Measurements from ENCODE around the gene MIDN.
"Not testable (repeated sequence)": the region's sequence is repeated elsewhere in the genome, so short reads cannot be mapped to it uniquely, and the experiment has no call there.

The MIDN gene

DNA sequence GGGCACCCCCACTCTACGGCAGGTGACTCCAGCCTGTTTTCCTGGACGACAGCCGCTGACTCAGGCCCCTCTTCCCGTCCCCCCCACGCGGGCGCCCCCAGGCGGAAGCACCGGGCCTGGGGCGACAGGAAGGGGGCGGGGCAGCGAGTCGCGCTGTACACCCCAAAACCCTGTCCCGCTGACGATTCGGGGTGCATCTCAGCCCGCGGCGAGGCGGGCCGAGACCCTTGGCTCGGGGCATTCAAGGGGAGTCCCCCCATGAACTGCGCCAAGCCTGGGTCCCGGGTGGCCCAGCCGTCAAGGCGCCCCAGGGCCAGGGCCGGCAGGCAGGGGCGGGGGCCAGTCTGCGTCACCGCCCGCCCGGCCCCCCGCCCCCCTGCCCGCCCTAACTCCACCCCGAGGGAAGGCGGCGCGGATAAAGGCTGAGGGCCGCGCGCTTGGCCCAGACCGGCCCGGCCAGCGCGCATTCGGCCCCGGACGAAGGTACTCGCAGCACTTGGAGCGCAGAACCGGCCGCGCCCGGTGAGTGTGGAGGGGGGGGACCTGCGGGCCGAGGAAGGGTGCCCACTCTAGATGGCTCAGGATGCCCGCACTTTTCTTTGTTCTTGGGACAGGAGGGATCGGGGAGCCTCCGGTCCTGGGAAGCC lies at the start of gene MIDN:
TSS of gene MIDN (plus strand) at position 445 of the 647 bp plus-strand sequence. CDS start 1,714 bp downstream, outside the sequence.
- no peak for DNase-seq (ENCODE audit: low spot score)

DNA sequence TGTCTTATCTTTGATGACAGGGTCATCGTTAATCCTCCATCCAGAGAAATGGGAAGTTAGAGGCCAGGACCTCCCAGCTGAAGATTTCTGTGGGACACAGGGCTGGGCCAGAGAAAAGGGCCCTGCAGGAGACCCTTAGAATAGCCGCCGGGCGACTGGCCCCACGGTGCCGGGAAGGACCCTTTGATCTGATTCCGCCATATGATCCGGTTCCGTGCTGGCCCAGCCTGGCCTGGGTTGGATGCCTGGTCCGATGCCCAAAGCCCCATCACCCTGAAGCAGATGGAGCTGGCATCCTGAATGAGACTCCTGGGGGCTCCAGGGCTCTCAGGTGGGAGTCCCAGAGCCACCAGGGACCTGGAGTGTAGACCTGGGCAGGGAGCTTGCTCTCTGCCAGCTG lies 48.9 kb upstream of the MIDN start:
- DNase-seq (ENCODE audit: low spot score), result no peak

DNA sequence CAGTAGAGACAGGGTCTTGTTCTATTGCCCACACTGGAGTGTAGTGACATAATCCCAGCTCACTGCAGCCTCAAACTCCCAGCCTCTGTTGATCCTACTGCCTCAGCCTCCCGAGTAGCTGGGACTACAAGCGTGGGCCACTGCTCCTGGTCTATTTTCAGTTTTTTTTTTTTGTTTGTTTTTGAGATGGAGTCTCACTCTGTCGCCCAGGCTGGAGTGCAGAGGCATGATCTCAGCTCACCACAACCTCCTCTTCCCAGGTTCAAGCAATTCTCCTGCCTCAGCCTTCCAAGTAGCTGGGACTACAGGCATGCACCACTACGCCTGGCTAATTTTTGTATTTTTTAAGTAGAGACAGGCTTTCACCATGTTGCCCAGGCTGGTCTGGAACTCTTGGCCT lies 47.8 kb upstream of the MIDN start:
- DNase-seq (ENCODE audit: low spot score), result not testable (repeated sequence)

DNA sequence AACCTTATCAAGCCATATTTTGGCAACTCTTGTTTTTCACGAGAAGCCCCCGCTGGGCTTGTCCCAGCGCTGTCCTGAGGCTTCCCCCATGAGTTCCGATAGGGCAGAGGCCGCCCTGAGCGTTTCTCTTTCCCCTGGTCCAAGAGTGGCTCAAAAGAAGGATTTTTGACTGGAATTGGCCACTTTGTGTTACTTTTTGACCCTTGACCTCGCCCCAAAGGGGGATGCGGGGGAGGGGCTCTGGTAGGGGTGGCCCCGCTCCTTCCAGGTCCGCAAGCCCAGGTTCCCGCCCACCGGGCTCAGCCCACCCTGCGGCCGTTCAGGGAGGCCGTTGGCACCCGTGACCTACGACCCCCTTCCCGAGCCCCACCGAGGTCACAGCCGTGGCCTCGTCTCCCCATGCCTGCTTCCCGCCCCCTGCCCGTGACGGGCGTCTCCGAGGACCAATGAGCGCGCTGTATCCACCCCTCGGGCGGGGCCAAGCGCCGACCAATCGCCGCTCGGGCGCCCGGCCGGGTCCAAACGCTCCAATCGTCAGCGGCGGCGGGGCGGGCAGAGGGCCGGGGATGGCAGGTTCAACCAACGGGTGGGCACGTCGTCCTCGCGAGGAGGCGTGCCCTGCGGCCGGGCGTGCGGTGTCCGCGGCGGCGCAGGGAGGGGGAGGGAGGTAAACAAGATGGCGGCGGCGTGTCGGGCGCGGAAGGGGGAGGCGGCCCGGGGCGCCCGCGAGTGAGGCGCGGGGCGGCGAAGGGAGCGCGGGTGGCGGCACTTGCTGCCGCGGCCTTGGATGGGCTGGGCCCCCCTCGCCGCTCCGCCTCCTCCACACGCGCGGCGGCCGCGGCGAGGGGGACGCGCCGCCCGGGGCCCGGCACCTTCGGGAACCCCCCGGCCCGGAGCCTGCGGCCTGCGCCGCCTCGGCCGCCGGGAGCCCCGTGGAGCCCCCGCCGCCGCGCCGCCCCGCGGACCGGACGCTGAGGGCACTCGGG lies 43.0 kb upstream of the MIDN start, which contains the start of gene STK11:
TSS of gene STK11 (plus strand) at position 665 of the 986 bp plus-strand sequence. CDS start 1,136 bp downstream, outside the sequence.
- DNase-seq (ENCODE audit: low spot score), result peak; percentile 96

DNA sequence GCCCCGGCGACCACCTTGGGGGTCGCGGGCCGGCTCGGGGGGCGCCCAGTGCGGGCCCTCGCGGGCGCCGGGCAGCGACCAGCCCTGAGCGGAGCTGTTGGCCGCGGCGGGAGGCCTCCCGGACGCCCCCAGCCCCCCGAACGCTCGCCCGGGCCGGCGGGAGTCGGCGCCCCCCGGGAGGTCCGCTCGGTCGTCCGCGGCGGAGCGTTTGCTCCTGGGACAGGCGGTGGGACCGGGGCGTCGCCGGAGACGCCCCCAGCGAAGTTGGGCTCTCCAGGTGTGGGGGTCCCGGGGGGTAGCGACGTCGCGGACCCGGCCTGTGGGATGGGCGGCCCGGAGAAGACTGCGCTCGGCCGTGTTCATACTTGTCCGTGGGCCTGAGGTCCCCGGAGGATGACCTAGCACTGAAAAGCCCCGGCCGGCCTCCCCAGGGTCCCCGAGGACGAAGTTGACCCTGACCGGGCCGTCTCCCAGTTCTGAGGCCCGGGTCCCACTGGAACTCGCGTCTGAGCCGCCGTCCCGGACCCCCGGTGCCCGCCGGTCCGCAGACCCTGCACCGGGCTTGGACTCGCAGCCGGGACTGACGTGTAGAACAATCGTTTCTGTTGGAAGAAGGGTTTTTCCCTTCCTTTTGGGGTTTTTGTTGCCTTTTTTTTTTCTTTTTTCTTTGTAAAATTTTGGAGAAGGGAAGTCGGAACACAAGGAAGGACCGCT lies 42.1 kb upstream of the MIDN start:
- no peak for DNase-seq (ENCODE audit: low spot score)

DNA sequence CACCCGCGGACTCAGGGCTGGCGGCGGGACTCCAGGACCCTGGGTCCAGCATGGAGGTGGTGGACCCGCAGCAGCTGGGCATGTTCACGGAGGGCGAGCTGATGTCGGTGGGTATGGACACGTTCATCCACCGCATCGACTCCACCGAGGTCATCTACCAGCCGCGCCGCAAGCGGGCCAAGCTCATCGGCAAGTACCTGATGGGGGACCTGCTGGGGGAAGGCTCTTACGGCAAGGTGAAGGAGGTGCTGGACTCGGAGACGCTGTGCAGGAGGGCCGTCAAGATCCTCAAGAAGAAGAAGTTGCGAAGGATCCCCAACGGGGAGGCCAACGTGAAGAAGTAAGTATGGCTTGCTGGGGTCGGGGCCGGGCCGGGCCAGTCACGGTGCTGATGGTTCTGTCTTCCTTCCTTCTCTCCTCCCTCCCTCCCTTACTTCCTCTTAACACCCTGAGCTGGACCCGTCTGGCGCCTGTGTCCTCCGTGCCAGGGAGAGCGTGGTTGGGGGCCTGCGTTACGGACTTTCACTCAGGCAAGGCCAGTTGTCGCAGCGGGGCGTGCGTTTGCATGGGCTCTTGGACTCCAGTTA lies 41.4 kb upstream of the MIDN start:
- DNase-seq (ENCODE audit: low spot score), result no peak

DNA sequence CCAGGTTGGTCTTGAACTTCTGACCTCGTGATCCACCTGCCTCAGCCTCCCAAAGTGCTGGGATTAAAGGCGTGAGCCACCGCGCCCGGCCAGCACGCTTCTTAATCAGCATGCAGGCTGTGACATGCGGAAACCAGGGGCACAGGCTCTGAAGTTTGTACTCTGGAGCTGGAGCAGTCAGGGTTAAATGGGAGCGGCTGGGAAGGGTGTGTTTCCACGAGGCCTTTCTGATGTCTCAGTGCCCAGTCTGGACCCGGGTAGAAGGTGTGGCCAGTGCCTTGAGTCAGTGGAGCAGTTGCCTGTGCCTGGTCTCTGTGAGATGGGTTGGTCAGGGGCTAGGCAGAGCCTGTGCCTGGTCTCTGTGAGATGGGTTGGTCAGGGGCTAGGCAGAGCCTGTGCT lies 39.6 kb upstream of the MIDN start:
- not testable (repeated sequence) for DNase-seq (ENCODE audit: low spot score)

DNA sequence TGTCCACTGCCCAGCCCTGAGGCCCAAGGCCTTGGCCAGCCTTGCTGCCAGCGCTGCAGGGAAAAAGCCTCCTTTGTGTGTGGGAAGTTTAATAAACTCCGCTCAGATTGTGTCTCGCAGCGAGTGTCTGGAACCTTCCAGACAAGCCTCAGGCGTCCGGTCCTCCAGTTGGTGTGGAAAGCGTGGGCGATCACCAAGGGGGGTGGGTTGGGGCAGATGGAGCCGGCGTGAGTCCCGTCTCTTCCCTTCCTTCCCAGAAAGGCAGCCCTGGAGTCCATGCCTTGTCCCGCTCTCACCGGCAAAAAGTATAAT lies 38.2 kb upstream of the MIDN start:
- DNase-seq (ENCODE audit: low spot score), result peak; percentile 83

DNA sequence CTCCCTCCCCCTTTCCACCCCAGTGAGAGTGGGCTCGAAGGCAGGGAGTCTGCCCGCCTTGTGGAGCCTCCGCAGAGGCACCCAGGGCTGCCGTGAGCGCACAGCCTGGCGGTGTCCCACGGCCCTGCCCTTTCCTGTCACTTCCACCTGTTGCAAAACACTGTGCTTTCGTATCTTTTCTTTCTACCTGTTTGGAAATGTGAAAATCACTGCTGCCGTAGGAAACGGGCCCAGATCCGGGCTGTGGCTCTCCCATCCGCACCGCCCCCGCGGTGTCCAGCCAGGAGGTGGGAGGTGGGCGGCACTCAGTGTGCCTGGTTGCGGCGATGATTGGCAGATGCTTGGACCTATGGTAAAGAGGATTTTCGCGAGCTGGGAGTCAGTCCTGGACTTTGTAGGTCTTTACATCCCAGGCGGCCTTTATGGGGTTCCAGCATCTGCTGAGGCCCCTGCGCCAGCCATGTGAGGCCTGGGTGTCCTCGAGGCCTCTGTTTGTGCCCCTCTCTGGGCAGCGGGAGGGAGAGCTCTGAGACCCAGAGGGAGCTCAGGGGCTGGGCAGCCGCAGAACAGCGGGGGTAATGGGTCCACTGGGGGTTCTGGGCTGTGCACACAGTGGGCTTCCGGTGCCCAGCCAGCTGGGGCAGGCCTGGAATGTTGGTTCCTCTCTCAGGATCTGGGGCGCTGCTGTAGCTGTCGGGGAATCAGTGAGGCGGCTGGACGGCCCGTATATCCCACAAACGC lies 36.7 kb upstream of the MIDN start:
- no peak for DNase-seq (ENCODE audit: low spot score)

DNA sequence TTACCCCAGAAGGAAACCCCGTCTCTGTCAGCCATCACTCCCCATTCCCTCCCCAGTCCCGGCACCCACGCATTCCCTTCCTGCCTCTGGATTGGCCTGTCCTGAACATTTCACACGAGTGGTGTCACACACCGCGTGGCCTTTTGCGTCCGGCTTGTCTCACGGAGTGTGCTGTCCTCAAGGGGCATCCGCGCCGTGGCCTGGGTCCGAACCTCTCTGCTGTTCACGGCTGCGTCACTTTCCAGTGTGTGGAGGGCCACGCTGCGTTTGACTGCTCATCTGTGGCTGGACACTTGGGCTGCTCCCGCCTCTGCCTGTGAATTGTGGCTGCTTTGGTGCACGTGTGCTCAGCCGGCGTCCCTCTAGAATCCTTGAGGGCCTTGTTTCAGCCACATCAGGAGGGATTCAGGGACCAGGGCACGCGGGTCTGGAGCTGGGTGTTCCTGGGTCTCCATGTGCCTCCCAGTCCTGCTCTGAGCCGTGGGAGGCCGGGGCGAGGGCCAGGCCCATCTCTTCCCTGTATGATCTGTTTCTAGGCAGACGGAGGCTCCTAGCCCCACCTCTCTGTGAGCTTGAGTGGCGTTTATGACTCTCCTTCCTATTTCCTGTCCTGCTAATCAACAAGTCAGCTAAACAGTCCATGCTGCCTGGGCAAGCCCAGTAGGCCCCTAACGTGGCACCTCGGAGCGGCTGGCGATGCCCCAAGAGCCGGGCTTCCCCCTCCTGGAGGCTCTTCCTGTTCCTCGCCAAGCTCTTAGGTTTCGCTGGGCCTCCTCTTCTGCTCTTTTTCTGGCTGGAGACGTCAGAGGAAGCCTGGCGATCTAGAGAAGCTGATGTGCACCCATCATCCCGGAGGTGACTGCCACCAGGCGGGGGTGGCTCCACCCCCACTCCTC lies 34.7 kb upstream of the MIDN start:
- peak; percentile 63 for DNase-seq (ENCODE audit: low spot score)

DNA sequence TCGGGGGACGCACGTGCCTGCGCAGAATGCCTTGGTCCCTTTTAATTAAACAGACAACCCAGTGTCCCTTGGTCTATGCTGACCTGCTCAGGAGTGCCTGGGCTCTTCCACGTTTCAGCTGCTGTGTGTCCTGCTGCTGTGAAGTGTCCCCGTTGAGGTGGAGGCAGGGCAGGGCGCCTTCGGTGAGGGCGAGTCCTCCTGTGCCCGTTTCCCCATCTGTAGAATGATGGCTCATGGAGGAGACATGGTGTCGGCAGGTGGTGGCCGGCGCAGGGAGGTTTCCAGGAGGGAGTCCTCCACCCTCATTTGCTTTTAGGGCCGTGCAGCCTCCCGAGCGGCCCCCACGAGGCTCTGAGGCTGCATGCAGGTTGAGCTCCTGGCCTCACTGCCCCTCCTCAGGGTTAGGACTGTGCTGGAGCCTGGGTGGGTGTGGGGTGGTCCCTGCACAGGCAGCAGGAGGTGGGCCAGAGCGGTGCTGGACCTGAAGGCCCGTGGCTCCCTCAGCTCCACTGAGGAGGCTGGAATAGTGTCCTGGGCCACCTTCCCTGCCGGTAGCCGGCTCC lies 34.0 kb upstream of the MIDN start:
- DNase-seq (ENCODE audit: low spot score), result no peak

DNA sequence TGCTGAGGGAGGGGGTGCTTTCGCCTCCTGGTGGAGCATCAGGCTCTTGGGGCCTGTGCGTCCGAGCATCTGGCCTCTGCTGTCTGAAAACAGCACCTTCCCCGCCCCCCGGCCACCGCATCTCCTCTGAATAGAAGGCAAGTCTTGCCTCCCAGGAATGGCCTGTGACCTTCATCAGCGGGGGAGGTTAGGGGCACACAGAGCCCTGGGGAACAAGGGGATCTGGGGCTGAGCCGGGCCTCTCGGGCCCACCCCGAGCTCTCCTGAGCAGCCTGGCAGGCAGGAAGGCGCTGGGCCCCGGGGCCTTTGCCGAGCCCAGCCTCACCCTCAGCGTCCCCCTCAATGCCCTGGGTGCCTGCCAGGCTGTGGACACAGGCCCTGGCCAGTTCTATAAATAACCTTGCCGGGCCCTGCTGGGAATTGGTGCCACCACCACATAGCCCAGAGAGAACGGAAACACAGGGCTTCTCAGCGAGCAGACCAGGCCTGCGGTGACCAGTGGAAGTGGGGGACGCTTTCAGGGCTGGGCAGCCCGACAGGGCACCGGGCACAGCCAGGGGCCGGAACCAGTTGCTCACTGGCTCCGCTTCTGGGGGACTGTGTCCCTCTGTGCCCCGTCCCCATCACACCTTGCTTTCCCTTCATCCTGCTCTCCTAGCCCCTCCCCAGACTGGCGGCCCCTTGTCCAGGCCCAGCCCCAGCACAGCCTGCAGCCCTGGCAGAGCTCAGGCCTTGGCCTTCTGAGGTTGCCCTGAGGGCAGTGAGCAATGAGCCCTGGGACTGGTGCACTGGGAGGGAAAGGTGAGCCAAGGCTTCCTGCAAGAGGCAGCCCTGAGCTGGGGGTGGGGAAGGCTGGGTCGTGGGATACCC lies 33.3 kb upstream of the MIDN start:
- peak; percentile 73 for DNase-seq (ENCODE audit: low spot score)

DNA sequence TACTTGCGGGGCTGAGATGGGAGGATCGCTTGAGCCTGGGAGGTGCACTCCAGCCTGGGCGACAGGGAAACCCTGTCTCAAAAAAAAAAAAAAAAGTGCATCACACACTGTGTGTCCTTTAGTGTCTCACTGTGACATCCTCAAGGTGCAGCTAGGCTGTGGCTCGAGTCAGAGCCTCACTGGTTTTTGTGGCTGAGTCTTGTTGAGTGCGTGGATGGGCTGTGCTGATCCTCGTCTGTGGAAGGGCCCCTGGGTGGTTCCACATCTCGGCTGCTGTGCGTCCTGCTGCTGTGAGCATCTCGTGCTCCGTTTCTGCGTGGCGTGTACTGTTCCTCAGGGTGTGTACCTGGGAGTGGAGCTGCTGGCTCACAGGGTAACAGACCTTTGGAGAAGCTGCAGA lies 31.6 kb upstream of the MIDN start:
- DNase-seq (ENCODE audit: low spot score), result no peak

DNA sequence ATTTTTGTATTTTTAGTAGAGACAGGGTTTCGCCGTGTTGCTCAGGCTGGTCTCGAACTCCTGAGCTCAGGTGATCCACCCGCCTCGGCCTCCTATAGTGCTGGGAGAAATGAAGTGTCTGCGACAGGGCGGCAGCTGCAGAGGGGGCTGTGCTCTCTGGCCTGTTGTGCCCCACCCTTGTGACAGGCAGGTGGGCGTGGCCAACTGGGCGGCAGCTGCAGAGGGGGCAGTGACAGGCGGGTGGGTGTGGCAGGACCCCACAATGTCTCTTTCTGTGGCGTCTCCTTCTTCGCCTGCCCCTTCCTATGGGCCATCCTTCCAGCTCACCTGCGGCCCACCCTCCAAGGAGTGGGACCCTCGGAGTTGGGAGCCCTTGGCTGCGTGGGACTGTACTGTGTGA lies 31.0 kb upstream of the MIDN start:
- no peak for DNase-seq (ENCODE audit: low spot score)

DNA sequence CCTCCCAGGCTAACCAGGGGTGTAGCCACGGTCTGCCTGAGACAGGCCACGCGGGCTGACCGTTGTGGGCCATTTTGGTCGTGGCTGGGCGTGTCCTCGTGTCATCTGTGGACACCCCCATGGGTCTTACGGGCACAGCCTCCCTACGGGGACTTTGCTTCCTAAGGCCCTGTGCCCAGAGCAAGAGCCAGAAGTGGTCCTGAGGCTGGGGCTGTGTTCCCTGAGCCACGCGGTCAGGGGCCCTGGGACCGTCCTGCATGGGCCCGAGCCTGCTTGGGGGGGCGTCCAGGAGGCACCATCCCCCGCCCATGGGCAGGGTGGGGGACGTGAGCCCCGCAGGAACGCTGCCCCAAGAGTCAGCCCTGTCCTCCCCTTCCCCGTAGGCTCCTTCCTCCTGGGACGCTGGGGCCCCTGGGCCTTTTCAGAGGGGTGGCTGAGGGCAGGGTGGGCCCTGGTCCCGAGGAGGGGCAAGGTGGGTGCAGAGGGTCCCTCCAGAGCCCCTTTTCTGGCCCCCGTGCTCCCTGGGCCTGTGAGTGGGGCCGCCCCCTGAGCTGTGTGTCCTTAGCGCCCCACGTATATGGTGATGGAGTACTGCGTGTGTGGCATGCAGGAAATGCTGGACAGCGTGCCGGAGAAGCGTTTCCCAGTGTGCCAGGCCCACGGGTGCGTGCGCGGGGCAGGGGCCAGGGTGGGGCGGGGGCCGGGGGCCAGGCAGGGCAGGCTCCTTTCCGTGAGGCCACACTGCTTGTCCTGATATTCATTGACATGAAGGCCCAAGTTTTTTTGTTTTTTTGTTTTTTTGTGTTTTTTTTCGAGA lies 29.4 kb upstream of the MIDN start:
- DNase-seq (ENCODE audit: low spot score), result no peak

DNA sequence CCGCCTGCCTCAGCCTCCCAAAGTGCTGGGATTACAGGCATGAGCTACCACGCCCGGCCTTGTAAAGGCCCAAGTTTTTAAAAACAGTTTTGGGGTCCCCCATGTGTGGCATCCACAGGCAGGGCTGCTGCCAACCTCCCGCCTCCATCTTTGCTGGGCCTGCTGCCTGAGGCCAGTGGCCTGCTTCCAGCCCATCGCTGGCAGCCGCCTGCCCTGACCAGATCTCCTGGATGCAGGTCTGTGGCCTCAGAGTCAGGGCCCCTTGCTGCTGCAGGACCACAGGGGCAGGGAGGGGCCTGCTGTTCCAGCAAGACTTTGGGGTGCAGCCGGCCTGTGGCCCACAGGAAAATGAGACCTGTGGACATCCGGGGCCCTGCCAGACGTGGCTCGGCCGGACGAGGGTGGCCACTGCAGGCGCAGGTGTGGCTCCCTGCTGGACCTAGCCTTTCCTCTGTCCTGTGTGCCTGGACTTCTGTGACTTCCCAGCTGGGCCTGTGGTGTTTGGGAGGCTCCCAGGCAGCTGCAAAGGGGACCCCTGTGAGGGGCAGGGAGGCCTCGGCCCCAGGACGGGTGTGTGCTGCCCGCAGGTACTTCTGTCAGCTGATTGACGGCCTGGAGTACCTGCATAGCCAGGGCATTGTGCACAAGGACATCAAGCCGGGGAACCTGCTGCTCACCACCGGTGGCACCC lies 28.5 kb upstream of the MIDN start:
- DNase-seq (ENCODE audit: low spot score), result no peak

DNA sequence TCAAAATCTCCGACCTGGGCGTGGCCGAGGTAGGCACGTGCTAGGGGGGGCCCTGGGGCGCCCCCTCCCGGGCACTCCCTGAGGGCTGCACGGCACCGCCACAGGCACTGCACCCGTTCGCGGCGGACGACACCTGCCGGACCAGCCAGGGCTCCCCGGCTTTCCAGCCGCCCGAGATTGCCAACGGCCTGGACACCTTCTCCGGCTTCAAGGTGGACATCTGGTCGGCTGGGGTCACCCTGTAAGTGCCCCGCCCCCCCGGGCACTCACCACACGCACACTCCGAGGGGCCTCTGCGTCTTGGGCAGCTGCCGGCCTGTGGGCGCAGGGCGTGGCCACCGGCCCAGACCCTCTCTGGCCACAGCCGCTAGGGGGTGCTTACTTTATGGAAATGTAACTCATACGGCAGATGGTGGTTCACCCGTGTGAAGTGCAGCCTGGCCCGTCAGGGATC lies 27.9 kb upstream of the MIDN start:
- DNase-seq (ENCODE audit: low spot score), result no peak

Data from globus pallidus (tissue), 1 donor.